Retina (tissue), 1 donor: ENCODE results near the gene PPT2.
"Not testable (repeated sequence)": the region's sequence is repeated elsewhere in the genome, so short reads cannot be mapped to it uniquely, and the experiment has no call there.

Experiments
- DNase-seq: peaks from one replicate; pipeline ENCODE4 v3.0.0-alpha.2; 2016

PPT2 gene

GRCh38 chr6:32177788-32178546 is 24.0 kb downstream of the PPT2 start, which contains the start of gene RNF5:
Gene RNF5, plus strand, starts transcription at chr6:32178405. Its CDS starts 107 bp downstream, at chr6:32178512.
- DNase-seq, result peak; percentile 98

GRCh38 chr6:32178547-32179440 is 24.9 kb downstream of the PPT2 start:
- DNase-seq, result no peak

- no peak for DNase-seq
These were observed 25.9 kb downstream of the PPT2 start for GRCh38 chr6:32179766-32180405.

- no peak for DNase-seq
These were observed 27.3 kb downstream of the PPT2 start for GRCh38 chr6:32181148-32181702.

GRCh38 chr6:32181915-32182529 is 28.1 kb downstream of the PPT2 start:
- no peak for DNase-seq

- no peak for DNase-seq
These were observed 28.6 kb downstream of the PPT2 start for GRCh38 chr6:32182555-32182981.

- DNase-seq, result no peak
These were observed 29.1 kb downstream of the PPT2 start for GRCh38 chr6:32183030-32183429.

- no peak for DNase-seq
These were observed 29.6 kb downstream of the PPT2 start for GRCh38 chr6:32183483-32184083.

GRCh38 chr6:32184084-32184640 is 30.2 kb downstream of the PPT2 start, which contains the start of gene AGER:
Gene AGER, minus strand, starts transcription at chr6:32184253. Its CDS starts 31 bp downstream, at chr6:32184222.
- no peak for DNase-seq

GRCh38 chr6:32185681-32186131 is 31.8 kb downstream of the PPT2 start:
- peak; percentile 39 for DNase-seq

- peak; percentile 44 for DNase-seq
These were observed 32.4 kb downstream of the PPT2 start for GRCh38 chr6:32186151-32186840.

GRCh38 chr6:32187009-32187709 is 33.2 kb downstream of the PPT2 start:
- DNase-seq, result no peak

- DNase-seq, result not testable (repeated sequence)
These were observed 33.9 kb downstream of the PPT2 start for GRCh38 chr6:32187725-32188380.

GRCh38 chr6:32188381-32189068 is 34.6 kb downstream of the PPT2 start:
- peak; percentile 49 for DNase-seq

GRCh38 chr6:32189069-32189741 is 35.3 kb downstream of the PPT2 start:
- DNase-seq, result peak; percentile 34

- no peak for DNase-seq
These were observed 35.8 kb downstream of the PPT2 start for GRCh38 chr6:32189742-32190053.

- peak; percentile 89 for DNase-seq
These were observed 36.3 kb downstream of the PPT2 start, which contains the start of gene PBX2 for GRCh38 chr6:32190054-32190851. Gene PBX2, minus strand, starts transcription at chr6:32190202. Its CDS starts 287 bp downstream, at chr6:32189915.
